KOPT-K1 (cell line): ENCODE results near the gene LARGE1.
"Not testable (repeated sequence)": the region's sequence is repeated elsewhere in the genome, so short reads cannot be mapped to it uniquely, and the experiment has no call there.

ENCODE experiments used
- H3K27ac ChIP-seq: fragments of 200-600 bp; sonication (generic); 2 replicates; pipeline ENCODE4 v1.5.1; 2016; ENCODE audit warnings: antibody characterized with exemption, mild to moderate bottlenecking, low read depth, low read length; ENCODE audit not compliant: poor library complexity, severe bottlenecking
- H3K36me3 ChIP-seq: fragments of 200-600 bp; sonication (generic); 2 replicates; pipeline ENCODE4 v1.5.1; 2017; ENCODE audit warnings: antibody characterized with exemption, mild to moderate bottlenecking, low read length, moderate library complexity; ENCODE audit not compliant: insufficient read depth
- H3K9me3 ChIP-seq: fragments of 200-600 bp; sonication (generic); 2 replicates; pipeline ENCODE4 v1.5.1; 2017; ENCODE audit warnings: antibody characterized with exemption, low read length, mild to moderate bottlenecking; ENCODE audit not compliant: insufficient read depth, poor library complexity, severe bottlenecking

The LARGE1 gene

GRCh38 chr22:33865248-33865647 is 55.0 kb downstream of the LARGE1 start:
- Histone ChIP-seq H3K36me3 (no peaks in the 10 kb centered on the region), H3K27ac (no peak overlapping the region), H3K9me3 (peaks cover 4% of the 10 kb centered on the region)

GRCh38 chr22:33864723-33865130 is 55.5 kb downstream of the LARGE1 start:
- Histone ChIP-seq H3K9me3 (peaks cover 4% of the 10 kb centered on the region), H3K36me3 (no peaks in the 10 kb centered on the region), H3K27ac (no peak overlapping the region)

DNA sequence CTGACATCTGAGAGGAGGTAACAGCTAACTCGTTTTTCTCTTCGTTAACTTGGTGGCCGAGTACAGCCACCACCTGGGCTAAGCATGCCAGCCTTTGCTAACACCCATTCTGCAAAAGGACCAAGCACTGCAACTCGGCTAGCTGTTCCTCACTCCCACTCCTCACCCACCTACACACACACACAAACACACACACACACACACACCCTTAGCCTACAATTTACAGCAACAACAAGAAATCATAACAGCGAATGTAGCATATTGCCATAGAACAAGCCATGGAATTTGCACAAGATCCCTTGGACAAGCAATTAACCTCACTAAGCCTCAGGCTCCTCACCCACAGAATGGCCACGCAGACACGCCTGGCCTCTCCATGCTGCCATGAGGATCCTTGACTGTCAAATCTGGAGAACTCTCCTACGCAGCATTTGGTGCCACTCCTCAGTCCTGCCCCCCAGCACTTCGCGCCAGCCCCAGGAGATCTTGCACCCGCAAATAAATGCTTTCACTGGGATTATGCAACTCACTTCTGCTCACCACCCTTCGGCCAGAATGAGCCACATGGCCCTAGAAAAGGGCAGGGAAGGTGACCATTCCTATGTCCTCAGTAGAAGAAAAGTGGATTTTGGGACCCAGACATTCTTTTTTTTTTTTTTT is 58.9 kb downstream of the LARGE1 start:
- H3K36me3 ChIP-seq, result no peaks in the 10 kb centered on the region
- H3K9me3 ChIP-seq, result peaks cover 4% of the 10 kb centered on the region
- no peak overlapping the region for H3K27ac ChIP-seq

DNA sequence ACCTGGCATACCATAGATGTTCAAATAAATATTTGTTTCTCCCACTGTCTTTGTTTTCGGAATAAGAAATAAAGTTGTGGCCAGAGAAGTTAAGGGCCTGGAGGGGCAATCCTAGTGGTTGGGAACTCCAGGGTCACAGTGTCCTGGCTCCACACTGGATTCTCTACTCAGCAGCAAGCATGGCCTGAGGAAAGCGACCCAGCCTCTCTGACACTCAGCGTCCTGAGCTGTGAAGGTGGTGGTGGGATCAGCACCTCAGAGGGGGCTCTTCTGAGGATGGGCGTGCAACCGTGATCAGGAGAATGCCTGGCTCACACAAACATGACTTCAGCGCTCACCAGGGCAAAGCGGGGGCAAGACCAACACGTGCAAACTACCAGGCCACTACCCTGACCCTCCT is 59.9 kb downstream of the LARGE1 start:
- H3K9me3 ChIP-seq, result peaks cover 4% of the 10 kb centered on the region
- no peak overlapping the region for H3K27ac ChIP-seq
- H3K36me3 ChIP-seq, result no peaks in the 10 kb centered on the region

DNA sequence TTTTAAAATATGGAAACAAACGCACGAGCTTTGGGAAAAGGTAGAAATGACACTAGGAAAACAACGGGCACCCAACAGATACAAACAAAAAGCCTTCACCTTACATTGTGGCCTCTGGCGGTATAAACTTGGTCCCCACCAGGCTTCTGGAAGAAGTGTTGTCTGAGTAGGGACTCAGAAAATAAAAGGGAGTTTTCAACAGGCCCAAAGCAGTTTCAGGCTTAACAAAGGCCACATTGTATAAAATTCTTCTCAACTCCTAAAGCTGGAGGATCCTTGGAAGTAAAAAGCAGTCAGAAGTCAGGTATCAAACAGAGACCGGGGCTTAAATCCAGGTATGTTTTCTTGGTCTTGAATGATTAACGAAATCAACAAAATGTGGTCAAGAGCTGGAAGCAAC is 61.0 kb downstream of the LARGE1 start:
- no peaks in the 10 kb centered on the region for H3K9me3 ChIP-seq
- H3K36me3 ChIP-seq, result no peaks in the 10 kb centered on the region
- H3K27ac ChIP-seq, result no peak overlapping the region

GRCh38 chr22:33858653-33859052 is 61.6 kb downstream of the LARGE1 start:
- H3K36me3 ChIP-seq, H3K9me3 ChIP-seq, H3K27ac ChIP-seq: not testable (repeated sequence)

DNA sequence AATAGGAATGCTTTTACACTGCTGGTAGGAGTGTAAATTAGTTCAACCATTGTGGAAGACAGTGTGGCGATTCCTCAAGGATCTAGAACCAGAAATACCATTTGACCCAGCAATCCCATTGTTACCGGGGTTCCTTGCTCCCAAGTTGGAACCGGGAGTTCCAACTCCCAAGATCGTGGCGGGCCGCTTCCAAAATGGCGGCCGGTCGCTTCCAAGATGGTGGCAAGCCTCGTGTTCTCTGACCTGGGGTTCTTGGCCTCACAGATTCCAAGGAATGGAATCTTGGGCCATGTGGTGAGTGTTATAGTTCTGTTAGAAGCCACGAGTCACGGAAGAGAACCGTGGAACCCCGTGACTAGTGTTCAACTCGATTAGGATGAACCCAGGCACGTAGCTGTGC is 62.5 kb downstream of the LARGE1 start:
- not testable (repeated sequence) for H3K27ac ChIP-seq, H3K9me3 ChIP-seq, H3K36me3 ChIP-seq

GRCh38 chr22:33854724-33855123 is 65.6 kb downstream of the LARGE1 start:
- H3K36me3 ChIP-seq, result no peaks in the 10 kb centered on the region
- H3K9me3 ChIP-seq, result no peaks in the 10 kb centered on the region
- H3K27ac ChIP-seq, result no peak overlapping the region

- Histone ChIP-seq H3K36me3 (no peaks in the 10 kb centered on the region), H3K9me3 (no peaks in the 10 kb centered on the region)
These were observed 66.8 kb downstream of the LARGE1 start for GRCh38 chr22:33853200-33854097.

GRCh38 chr22:33851821-33852384 is 68.4 kb downstream of the LARGE1 start:
- Histone ChIP-seq H3K27ac (no peak overlapping the region), H3K36me3 (no peaks in the 10 kb centered on the region), H3K9me3 (no peaks in the 10 kb centered on the region)

More at GRCh38 chr22:33853200-33854097, 66.8 kb downstream of the LARGE1 start:
- no peak overlapping the region for H3K27ac ChIP-seq

DNA sequence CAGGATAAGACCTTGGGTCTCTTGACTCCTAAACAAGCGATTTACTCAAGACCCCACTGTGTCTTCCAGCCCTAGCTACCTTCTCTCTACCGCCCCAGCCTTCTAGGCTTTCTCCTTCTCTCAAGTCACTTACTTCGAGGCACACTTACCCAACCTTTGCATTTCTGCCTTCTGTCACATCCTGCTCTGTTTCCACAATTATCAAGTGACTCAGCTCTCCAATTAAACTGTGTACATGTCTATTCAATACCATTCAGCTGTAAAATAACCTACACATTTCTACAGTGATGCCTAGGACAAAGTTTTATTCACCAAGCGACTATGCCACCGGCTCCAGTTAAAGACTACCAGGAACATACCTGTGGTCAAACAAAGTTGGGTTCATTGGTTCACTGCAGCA is 69.0 kb downstream of the LARGE1 start:
- H3K27ac ChIP-seq, result no peak overlapping the region
- no peaks in the 10 kb centered on the region for H3K36me3 ChIP-seq
- H3K9me3 ChIP-seq, result no peaks in the 10 kb centered on the region

DNA sequence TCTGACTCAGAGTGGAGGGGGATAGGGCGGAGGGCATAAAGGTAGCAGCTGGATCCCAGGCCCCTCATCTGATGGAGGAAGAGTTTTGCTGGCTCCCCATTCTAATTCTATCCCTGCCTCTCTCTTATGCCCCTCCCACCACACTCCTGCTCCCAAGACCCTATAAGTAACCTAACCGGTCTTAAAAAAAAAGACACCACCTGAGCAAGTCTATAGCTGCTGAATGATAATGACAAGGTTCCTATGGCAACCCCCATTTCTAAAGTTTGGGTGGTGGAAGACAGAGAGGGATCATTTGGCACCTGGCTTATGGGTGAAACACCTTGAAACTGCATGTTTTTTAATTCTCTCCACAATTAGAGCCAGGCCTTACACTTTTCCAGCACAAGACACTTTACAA is 69.6 kb downstream of the LARGE1 start:
- Histone ChIP-seq H3K27ac (no peak overlapping the region), H3K36me3 (no peaks in the 10 kb centered on the region), H3K9me3 (no peaks in the 10 kb centered on the region)

GRCh38 chr22:33850193-33850592 is 70.1 kb downstream of the LARGE1 start:
- H3K9me3 ChIP-seq, result no peaks in the 10 kb centered on the region
- H3K36me3 ChIP-seq, result no peaks in the 10 kb centered on the region
- no peak overlapping the region for H3K27ac ChIP-seq

DNA sequence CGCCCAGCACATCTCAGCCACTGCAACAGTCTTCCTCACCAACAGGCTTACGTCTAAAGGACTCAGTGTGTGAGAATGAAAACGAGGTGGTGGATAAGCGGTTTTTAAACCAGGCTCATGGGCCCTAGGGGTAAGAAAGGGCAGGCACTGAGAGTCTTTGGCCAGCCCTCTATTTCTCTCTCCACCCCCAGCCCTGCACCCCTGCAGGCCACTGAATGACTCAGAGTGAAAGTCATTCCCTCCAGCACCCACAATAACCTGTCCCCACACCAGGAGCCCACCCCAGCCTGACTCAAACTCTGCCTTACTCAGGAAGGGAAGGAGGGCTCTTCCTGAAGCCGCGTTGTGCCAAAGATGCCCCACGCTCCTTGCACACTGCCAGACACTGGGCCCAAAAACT is 72.0 kb downstream of the LARGE1 start:
- no peaks in the 10 kb centered on the region for H3K36me3 ChIP-seq
- peaks cover 4% of the 10 kb centered on the region for H3K9me3 ChIP-seq
- no peak overlapping the region for H3K27ac ChIP-seq

DNA sequence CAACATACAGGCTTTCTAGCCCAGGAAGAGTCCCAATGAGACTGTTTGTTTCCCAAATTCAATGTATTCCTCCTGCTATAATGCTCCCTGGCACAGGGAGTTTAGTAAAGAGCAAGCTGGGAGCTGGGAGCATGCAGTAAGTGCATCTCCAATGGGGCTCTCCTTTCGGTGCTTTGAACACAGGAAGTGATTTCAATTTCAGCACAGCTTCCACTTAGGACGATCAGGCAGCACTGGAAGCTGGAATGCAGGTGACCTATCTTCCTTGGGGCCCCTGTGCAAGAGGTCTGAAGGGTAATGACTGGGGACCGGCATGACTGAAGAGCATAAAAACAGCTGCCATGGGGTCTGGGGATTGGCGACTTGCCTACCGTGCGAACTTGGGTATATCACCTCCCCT is 76.0 kb downstream of the LARGE1 start:
- Histone ChIP-seq H3K27ac (no peak overlapping the region), H3K36me3 (no peaks in the 10 kb centered on the region), H3K9me3 (peaks cover 4% of the 10 kb centered on the region)
